ENCODE data around the gene NME5. TPM values are rescaled to one million over a fixed set of nuclear protein-coding genes. Genes with fewer than 3 reads are reported as not detected.

The NME5 gene
- total and polyA plus RNA-seq, 2 of the 13 experiments (the other 11 are each of a cell fraction or from before 2014, with no cell fraction given) = 0.18 TPM; not detected in 1

GRCh38 chr5:138180183-138180782 is 41.1 kb upstream of the NME5 start (continued):
- TF ChIP-seq, protein P1, sequence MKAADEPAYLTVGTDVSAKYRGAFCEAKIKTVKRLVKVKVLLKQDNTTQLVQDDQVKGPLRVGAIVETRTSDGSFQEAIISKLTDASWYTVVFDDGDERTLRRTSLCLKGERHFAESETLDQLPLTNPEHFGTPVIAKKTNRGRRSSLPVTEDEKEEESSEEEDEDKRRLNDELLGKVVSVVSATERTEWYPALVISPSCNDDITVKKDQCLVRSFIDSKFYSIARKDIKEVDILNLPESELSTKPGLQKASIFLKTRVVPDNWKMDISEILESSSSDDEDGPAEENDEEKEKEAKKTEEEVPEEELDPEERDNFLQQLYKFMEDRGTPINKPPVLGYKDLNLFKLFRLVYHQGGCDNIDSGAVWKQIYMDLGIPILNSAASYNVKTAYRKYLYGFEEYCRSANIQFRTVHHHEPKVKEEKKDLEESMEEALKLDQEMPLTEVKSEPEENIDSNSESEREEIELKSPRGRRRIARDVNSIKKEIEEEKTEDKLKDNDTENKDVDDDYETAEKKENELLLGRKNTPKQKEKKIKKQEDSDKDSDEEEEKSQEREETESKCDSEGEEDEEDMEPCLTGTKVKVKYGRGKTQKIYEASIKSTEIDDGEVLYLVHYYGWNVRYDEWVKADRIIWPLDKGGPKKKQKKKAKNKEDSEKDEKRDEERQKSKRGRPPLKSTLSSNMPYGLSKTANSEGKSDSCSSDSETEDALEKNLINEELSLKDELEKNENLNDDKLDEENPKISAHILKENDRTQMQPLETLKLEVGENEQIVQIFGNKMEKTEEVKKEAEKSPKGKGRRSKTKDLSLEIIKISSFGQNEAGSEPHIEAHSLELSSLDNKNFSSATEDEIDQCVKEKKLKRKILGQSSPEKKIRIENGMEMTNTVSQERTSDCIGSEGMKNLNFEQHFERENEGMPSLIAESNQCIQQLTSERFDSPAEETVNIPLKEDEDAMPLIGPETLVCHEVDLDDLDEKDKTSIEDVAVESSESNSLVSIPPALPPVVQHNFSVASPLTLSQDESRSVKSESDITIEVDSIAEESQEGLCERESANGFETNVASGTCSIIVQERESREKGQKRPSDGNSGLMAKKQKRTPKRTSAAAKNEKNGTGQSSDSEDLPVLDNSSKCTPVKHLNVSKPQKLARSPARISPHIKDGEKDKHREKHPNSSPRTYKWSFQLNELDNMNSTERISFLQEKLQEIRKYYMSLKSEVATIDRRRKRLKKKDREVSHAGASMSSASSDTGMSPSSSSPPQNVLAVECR (CRISPR knock-in tag; IDR thresholded peaks at IDR 0.05; ENCODE audit: borderline replicate concordance) = peak; percentile 31; the same call in 1 of the 2 replicates
- TF ChIP-seq GATAD1 (CRISPR knock-in tag; IDR thresholded peaks at IDR 0.05) (0 out of 2 replicates have a peak, but pooled peaks have one; percentile 25), MXD4 (CRISPR knock-in tag; IDR thresholded peaks at IDR 0.05) (0 out of 2 replicates have a peak, but pooled peaks have one; percentile 17), CEBPB (IDR thresholded peaks at IDR 0.05; ENCODE audit: borderline replicate concordance, low read depth, low read length) (peak; percentile 62; the same call in 1 of the 2 replicates), SMC3 (IDR thresholded peaks at IDR 0.05; ENCODE audit: low read length) (peak; percentile 57), ELK4 (CRISPR knock-in tag; IDR thresholded peaks at IDR 0.05; ENCODE audit: borderline replicate concordance) (no peak), STAG1 (CRISPR knock-in tag; IDR thresholded peaks at IDR 0.05) (peak; percentile 91), BRD4 (CRISPR knock-in tag; IDR thresholded peaks at IDR 0.05) (no peak), CEBPG (CRISPR knock-in tag; IDR thresholded peaks at IDR 0.05) (peak; percentile 63)
- TF ChIP-seq, protein P2, sequence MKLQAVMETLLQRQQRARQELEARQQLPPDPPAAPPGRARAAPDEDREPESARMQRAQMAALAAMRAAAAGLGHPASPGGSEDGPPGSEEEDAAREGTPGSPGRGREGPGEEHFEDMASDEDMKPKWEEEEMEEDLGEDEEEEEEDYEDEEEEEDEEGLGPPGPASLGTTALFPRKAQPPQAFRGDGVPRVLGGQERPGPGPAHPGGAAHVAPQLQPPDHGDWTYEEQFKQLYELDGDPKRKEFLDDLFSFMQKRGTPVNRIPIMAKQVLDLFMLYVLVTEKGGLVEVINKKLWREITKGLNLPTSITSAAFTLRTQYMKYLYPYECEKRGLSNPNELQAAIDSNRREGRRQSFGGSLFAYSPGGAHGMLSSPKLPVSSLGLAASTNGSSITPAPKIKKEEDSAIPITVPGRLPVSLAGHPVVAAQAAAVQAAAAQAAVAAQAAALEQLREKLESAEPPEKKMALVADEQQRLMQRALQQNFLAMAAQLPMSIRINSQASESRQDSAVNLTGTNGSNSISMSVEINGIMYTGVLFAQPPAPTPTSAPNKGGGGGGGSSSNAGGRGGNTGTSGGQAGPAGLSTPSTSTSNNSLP (IDR thresholded peaks at IDR 0.05; ENCODE audit: low read depth, low read length) = peak; percentile 83
